NCI-H1092 treated with DMSO at 0.1 percent for 48 hours (cell line): ENCODE measurements around the gene PCSK6.
"Not testable (repeated sequence)": the region's sequence is repeated elsewhere in the genome, so short reads cannot be mapped to it uniquely, and the experiment has no call there.

Source experiments
- DNase-seq: peaks from one replicate; lab custom pipeline; 2025; lab: John Stamatoyannopoulos, UW

Gene PCSK6

DNA sequence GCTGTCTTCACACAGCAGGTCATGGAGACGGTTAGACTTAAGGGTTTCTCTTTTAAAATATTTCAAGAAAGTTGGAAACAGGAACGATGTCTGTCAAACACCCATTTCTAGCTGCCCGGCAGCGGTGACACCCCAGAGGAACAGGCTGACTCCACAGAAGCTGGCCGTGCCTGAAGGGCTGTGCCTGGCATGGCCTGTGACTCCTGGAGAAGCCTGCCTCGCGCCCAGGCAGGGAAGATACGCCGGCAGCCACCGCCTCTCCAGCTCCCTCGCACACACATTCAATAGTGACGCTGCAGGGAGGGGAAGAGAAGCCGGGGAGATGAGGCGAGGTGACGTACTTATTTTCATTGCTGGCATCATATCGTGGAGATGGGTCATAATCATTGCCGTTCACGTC is 59.9 kb downstream of the PCSK6 start:
- no peak for DNase-seq

DNA sequence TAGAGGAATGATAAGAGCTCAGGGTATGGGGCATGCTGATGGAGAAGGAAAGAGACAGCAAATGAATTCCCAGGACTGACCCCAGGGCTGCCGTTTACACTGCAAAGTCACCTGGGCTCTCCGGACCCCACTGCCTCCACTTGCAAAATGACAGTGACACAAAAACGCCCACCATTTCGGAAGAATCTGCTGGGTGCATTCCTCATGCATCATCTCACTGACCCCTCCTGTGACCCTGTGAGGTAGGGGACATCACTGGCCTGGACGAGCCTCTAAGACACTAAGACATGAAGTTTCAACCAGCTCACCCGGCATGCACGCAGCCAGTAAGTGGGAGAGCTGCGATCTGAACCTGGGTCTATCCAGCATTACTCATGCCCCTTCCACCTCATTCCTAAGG is 60.3 kb downstream of the PCSK6 start:
- DNase-seq = no peak

DNA sequence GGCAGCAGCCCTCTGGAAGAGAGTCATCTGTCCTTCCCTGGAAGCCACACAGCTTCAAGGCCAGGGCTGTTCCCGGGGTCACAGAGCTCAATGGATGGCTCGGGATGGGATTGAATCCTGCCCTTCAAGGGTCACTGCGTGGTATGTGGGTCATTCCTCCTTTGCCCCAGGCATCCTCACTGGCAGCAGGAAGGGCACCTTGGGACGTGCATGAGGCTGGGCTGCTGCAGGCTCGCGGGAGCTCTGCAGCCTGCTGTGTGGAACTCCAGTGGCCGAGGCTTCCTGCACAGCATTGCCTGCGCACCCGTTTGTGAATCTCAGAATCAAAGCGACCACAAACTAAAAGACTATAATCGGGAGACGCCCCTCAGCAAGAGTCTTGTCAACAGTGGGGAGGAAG is 60.7 kb downstream of the PCSK6 start:
- DNase-seq = no peak

DNA sequence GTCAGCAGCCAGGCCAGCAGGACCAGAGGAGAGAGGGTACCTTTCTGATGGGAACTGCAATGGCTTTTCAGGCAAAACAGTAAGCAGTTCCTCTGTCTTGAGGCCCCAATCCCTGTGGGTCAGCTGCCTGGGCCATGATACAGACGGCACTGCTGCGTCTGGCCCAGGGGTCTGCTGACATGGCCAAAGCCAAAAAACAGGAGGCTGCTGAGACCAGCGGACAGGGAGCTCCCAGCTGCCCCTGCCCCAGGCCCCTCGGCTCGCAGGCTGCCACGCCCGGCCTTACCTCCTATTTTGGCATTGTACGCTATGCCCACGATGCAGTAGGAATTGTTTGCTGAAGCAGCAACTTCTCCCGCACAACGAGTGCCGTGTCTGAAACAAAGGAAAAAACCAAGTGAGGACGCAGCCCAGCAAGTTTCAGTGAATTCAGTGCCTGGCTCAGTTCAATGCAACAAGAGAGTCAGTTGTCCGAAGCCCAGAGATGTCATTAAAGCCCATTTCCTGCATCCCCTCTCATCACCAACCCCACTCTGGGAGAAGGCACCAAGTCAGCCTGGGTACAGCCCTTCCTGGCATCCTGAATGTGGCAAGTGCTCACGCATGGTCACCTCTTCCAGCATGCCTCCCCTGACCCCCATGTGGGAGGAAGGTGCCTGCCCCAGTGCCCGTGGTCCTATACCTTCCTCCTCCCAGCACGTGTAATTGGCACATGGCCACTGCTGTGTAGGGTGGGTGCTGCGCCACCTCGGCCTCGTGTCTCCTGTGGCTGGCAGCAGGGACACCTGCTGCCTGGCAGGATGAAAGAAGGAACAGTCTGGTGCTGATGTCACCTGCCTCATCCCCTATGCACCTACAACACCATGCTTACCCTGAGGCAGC is 61.7 kb downstream of the PCSK6 start:
- DNase-seq = no peak

DNA sequence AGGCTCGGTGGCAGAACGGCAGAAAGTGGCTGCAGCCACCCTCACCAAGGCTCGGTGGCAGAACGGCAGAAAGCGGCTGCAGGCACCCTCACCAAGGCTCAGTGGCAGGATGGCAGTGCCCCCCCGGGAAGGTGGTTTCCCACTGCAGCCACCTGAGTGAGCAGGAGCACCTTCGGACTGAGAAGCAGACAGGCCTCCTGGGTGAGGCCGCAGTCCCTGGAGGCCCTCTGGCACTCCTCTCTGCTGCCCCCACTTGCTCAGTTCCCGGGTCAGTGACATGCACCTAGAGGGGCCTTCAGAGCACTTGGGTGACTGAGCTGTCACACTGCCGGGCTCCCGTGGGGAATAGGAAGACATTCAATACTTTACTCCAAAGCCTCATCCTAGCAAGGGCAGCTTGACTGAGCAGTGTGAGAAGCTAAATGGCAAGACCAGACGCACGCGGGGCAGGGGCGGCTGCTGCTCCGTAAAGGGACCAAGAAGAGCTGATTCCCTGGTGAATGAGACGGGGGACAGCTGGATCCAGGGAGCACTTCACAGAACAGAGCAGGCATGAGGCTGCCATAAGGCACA is 62.7 kb downstream of the PCSK6 start:
- no peak for DNase-seq

DNA sequence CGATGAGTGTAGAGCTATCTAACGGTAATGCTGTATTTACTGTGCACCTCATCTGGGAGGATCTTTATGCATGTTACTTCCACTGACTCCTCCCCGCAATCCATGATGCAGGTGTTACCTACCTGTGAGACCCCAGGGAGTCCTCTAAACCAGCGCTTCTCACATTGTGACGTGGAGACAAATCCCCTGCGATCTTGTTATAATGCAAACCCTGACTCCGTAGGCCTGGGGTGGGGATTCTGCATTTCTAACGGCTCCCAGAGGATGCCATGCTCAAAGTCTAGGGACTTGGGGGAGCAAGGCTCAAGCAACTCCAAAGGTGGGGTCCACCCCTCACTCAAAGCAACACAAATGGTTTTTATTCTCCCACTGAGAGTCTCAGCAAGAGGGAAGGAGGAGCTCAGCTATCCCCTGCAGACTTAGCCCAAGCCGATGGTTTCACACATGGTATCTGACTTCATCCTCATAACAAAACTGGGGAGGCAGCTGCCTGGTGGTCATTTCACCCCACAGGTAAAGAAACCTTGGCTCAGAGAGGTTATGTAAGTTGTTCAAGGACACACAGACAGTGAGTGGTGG is 63.6 kb downstream of the PCSK6 start:
- no peak for DNase-seq

DNA sequence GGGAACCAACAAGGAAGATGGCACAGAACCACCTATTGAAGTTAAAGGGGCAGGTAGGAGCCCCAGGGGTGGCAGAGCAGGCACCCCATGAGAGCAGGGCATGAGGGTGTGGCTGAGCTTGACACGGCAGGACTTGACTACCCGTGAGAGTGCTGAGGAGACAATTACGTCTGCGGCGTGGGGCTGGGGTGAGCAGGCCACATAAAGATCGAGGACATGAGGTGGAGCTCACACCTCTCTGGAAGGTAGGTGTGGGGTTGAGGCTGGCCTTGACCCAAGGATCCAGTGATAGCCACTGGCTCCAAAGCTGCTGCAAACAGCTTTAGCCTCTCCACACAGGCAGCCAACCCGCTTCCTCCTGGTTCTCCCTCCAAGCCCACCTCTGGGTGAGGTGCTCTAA is 64.5 kb downstream of the PCSK6 start:
- no peak for DNase-seq

DNA sequence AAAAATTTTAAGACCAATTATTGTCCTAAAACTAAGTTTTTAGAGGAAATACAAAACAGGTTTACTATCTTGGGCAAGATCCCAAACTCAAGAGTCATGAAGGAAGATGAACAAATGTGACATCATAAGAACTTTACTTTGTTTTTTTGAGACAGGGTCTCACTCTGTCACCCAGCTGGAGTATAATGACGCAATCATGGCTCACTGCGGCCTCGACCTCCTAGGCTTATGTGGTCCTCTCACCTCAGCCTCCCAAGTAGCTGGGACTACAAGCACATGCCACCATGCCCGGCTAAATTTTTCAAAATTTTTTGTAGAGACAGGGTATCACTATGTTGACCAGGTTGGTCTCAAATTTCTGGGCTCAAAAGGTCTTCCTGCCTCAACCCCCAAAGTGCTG is 69.3 kb downstream of the PCSK6 start:
- DNase-seq = no peak

DNA sequence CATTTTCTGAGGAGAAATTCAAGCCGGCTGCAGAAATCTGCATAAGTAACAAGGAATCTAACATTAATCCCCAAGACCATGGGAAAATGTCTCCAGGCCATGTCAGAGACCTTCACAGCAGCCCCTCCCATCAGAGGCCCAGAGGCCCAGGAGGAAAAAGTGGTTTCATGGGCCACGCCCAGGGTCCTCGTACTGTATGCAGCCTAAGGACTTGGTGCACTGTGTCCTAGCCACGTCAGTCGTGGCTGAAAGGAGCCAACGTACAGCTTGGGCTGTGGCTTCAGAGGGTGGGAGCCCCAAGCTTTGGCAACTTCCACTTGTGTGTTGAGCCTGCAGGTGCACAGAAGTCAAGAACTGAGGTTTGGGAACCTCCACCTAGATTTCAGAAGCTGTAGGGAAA is 73.0 kb downstream of the PCSK6 start:
- not testable (repeated sequence) for DNase-seq

DNA sequence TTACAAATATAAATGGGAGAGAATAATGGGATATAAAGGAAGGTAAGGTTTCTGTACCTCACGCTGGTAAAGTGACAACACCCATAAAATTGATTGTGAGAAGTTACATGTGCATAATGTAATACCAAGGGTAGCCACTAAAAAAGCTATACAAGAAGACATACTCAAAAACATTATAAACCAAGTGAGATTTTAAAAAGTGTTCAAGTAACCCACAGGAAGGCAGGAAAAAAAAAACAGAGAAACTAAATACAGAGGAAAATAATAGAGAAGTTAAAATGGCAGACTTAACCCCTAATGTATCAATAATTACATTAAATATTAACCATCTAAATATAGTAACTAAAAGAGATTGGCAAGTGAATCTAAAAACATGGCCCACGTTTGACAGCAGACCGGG is 76.3 kb downstream of the PCSK6 start:
- DNase-seq = no peak

DNA sequence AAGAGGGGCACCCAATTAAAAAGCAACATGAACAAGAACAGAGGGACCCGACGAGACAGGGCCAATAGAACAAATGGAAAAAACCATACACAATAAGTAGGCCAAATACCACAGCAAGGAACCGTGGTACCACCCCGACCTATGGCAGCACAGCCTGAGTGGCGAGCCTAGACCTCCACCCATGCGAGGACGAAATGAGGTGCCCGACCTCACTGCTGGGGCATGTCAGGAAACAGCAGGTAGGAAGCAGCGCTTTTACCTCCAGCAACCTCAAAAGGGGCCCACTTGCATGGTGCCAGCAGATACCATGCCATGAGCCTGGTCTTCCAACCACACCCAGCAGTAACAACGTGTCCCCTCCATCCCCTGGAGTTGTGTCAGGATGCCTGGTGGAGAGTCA is 77.9 kb downstream of the PCSK6 start:
- no peak for DNase-seq

DNA sequence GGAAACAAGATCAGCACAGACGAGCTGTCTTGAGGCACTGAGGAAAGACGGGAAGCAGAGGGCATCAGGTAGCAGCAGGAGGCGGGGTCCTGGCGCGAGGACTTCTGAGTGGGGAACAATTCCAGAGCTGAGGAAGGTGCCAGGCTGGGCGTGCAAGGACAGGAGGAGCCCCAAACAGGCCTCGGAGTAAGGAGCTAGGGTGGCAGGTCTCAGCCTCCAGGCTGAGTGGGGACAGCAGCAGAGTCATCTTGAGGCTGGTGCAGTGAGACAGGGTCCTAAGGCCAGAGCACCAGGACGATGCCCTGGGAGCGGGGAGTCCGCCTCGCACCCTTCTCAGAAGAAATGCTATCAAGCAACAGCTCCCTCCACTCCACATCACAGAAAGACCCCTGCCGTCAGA is 78.4 kb downstream of the PCSK6 start:
- DNase-seq = no peak

DNA sequence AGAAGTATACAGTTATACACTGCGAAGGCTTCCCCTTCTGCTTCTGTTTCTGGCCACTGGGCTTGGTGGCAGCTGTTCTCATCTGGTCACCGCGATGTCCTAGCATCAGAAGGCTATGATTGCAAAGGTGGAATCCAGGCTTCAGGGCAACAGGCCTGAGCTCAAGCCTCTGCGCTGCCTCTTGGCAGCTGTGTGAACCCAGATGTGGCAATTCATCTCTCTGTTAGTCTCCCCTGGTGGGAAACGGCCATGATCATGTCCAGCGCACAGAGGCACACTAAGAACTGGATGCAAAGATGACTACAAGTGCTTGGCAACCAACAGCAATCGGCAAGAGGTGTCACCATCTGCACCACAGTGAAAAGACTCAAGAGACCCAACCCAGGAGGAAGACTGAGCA is 78.9 kb downstream of the PCSK6 start:
- no peak for DNase-seq

DNA sequence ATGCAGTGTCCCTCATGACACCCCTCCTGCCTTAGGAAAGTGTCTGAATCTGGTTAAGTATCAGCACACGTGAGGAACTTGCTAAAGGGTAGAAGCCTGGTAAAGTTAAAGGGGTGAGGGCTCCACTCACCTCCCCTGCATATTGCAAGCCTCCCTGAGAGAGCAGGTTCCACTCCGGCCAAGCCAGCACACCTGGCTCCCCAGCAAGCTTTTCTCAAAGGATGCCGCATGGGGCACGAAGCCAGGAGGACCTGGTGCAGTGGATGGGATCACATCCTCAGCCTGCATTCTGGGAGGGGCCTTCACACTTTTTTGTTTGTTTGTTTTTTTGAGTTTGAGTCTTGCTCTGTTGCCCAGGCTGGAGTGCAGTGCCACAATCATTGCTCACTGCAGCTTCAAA is 79.9 kb downstream of the PCSK6 start:
- no peak for DNase-seq

DNA sequence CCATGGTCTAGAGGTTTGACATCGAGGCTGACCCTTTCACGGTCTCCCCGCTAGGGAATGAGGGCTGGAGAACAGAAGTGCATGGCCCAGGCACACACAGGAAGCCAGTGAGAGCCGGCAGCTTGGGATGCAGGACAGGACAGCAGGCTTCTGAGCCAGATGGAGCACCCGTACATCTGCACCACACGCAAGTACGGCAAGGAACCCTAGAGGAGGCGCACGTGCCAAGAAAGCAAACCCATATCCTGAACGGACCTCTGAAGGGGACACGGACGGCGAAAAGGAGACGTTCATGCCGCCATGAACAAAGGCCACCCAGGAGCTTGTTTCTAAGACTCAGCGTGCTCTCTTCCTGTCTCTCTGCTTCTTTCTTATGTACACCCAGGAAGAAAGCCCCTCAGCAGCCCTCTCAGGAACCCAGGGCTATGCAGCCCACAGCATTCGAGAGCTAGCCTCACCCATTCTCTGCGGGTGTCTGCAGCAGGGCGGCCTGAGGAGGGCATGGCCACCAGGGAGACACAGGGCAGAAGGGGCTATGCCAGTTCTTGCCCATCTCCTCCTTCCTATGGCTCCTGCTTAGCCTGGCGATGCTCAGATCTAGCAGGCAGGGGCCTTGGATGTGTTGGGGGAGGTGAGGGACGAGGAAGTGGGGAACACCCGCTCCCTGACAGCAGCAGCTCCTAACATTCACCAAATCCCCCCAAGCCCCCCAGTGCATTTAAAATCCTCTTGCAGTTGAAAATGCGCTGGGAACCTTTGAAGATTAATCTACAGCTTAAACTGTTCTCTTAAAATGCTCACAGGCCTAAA is 81.3 kb downstream of the PCSK6 start:
- no peak for DNase-seq

DNA sequence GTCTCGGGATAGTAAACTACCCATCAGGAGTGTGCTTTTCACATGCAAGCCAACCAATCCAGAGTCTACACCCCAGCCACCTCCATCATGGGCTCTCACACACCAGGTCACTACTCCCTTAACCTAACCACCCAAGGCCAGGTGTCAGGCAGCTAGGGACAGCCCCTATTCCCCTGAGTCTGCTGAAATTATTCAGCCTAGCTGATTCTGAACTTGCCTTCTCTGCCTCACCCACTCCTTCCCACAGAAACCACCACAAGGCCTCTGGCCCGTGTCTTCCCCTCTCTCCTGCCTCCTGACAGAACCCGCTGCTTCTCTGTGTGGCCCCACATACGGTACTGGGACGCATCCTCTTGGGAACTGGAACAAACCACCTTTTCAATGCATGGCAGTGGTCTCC is 82.1 kb downstream of the PCSK6 start:
- no peak for DNase-seq

DNA sequence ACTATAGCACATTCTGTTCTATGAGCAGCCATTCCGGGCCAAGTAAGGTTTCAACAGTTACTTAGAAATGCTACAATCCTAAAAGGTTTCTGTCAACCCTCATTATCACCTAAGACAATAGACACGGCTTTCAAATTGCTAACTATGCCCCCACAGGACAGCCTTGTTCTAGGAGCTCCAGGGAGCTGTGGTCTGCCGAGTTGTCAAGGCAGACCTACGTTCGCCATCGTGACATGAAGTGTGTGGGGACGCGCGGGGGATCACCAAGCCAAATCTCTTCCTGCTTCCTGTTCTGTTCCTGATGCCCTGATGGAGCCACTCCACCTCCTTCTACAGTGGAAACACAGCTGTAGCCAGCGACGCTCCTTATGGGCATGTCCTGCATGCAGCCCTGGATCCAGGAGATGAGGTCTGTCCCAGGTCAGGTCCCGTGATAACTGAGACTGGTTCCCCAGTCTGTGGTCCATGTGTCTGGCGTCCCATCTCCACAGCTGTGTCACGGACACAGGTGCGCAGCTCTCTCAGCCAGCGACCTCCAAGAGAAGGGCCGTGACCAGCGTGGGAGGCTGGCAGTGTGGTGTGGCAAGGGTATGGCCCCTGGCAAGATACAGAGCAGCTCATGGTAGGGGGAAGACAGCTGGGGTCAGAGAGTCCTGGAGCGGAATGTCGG is 82.8 kb downstream of the PCSK6 start:
- DNase-seq = no peak

DNA sequence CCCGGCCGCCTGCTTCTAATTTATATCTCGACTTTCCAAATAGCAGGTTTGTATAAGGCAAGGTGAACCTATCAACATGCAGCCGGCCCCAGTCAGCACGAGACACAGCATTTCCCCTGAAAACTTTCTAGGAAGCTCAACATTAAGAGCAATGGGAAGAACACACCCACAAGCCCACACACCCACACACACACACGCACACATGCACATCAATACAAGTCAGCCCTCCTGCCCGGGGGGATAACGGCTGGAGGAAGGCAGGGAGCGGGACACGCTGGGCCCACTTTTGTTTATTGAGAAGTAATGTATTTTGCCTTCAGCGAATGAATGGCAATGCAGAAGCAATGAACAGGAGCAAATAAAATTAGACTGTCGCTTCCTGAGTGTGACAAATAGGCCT is 83.5 kb downstream of the PCSK6 start:
- no peak for DNase-seq

DNA sequence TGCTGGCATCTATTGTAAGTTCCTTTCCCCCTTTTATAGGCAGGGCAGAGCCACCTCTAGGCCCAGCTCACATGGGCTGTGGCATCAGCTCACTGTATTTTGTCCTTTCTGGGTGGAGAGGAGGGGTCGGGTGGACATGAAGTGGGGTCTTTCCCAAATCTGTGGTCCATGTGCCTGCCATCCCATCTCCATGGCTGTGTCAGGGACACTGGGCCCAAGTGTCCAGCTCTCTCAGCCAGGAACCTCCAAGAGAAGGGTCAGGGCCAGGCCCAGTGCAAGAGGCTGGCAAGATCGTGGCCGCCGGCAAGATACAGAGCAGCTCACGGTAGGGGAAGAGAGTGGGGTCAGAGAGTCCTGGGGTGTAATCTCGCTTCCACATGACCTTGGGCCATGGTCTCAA is 85.3 kb downstream of the PCSK6 start:
- no peak for DNase-seq

DNA sequence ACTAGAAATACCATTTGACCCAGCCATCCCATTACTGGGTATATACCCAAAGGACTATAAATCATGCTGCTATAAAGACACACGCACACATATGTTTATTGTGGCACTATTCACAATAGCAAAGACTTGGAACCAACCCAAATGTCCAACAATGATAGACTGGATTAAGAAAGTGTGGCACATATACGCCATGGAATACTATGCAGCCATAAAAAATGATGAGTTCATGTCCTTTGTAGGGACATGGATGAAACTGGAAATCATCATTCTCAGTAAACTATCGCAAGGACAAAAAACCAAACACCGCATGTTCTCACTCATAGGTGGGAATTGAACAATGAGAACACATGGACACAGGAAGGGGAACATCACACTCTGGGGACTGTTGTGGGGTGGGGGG is 86.6 kb downstream of the PCSK6 start:
- not testable (repeated sequence) for DNase-seq

DNA sequence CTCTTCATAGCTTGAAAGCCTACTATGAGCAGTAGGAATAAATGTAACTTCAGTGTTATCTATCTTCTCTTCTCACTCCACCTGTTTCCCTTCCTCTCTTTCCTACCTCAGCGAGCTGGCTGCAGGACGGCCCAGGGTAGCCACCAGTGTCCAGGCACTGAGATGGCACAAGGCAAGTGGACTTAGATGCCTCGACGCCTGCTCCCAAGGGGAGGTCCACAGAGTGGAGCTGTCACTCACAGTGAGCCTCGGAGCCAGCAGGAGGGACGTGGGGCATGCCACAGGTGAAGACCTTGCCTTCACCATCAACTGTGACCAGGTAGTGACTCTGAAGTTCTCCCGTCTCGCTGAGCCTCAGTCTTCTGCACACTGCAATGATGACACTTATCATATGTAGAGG is 88.2 kb downstream of the PCSK6 start:
- no peak for DNase-seq

DNA sequence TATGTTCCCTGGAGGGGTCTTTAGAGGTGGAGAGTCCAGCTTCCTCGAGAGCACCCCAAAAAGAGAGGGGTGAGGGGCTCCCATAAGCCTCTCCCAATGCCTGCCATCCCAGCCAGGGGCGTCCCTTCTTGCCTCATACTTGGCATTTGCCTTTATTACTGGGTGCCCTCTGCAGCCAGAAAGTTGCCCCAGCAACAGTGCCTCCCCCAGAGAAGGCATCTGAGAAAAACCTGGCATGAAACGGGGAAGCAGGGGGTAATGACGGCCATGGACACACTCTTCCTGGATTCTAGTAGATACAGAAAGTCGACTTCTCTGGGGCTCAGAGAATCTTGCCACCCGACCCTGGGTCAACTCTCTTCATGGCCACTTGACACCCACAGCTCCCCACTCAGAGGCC is 90.1 kb downstream of the PCSK6 start:
- no peak for DNase-seq
